GM18502 (cell line): ENCODE results near the gene IL17B.

Experiments used
- ATAC-seq: cut with Tn5 transposase; IDR thresholded peaks from one replicate; pipeline ENCODE4 v1.9.1; 2021; ENCODE audit warnings: mild to moderate bottlenecking; ENCODE audit not compliant: unreplicated experiment, poor library complexity

The IL17B gene

GRCh38 chr5:149415066-149415967 is 36.2 kb upstream of the IL17B start:
- no peak for ATAC-seq

- ATAC-seq, result no peak
These were observed 35.4 kb upstream of the IL17B start for GRCh38 chr5:149414405-149415065.

- ATAC-seq, result no peak
These were observed 34.6 kb upstream of the IL17B start for GRCh38 chr5:149413477-149414210.

GRCh38 chr5:149412783-149413476 is 33.8 kb upstream of the IL17B start:
- no peak for ATAC-seq

GRCh38 chr5:149411738-149412519 is 32.8 kb upstream of the IL17B start:
- ATAC-seq, result no peak

- ATAC-seq, result no peak
These were observed 31.8 kb upstream of the IL17B start for GRCh38 chr5:149410721-149411432.

GRCh38 chr5:149410071-149410470 is 31.0 kb upstream of the IL17B start:
- no peak for ATAC-seq

- ATAC-seq, result no peak
These were observed 30.3 kb upstream of the IL17B start for GRCh38 chr5:149409268-149409948.

- ATAC-seq, result no peak
These were observed 29.4 kb upstream of the IL17B start for GRCh38 chr5:149408252-149409099.

GRCh38 chr5:149407323-149408251 is 28.5 kb upstream of the IL17B start:
- ATAC-seq, result no peak

- no peak for ATAC-seq
These were observed 27.9 kb upstream of the IL17B start for GRCh38 chr5:149406979-149407306.

- ATAC-seq, result no peak
These were observed 27.3 kb upstream of the IL17B start for GRCh38 chr5:149406203-149406978.

- no peak for ATAC-seq
These were observed 26.6 kb upstream of the IL17B start for GRCh38 chr5:149405550-149406202.

- ATAC-seq, result no peak
These were observed 25.9 kb upstream of the IL17B start for GRCh38 chr5:149404746-149405549.
